ENCODE data around the gene TRPM3.

TRPM3 gene

GRCh38 chr9:70577671-70578070 lies 543.8 kb downstream of the TRPM3 start:
- TF ChIP-seq ZFX (IDR thresholded peaks at IDR 0.05) (no peak), CTCF (conservative IDR thresholded peaks at IDR 0.05) (no peak)
- no peak overlapping the region for H3K27ac ChIP-seq

GRCh38 chr9:70576116-70576515 lies 545.3 kb downstream of the TRPM3 start:
- TF ChIP-seq ZFX (IDR thresholded peaks at IDR 0.05) (no peak), CTCF (conservative IDR thresholded peaks at IDR 0.05) (no peak)
- H3K27ac ChIP-seq = no peak overlapping the region

GRCh38 chr9:70574151-70574837 lies 547.1 kb downstream of the TRPM3 start:
- H3K27ac ChIP-seq = no peak overlapping the region
- TF ChIP-seq CTCF (conservative IDR thresholded peaks at IDR 0.05) (no peak), ZFX (IDR thresholded peaks at IDR 0.05) (no peak)

GRCh38 chr9:70573308-70573707 lies 548.1 kb downstream of the TRPM3 start:
- H3K27ac ChIP-seq = no peak overlapping the region
- TF ChIP-seq CTCF (conservative IDR thresholded peaks at IDR 0.05) (no peak), ZFX (IDR thresholded peaks at IDR 0.05) (no peak)

- H3K27ac ChIP-seq = no peak overlapping the region
- TF ChIP-seq CTCF (conservative IDR thresholded peaks at IDR 0.05) = no peak
- no peak for TF ChIP-seq ZFX (IDR thresholded peaks at IDR 0.05)
Observed at GRCh38 chr9:70571258-70571657, 550.2 kb downstream of the TRPM3 start.

- no peak for TF ChIP-seq ZFX (IDR thresholded peaks at IDR 0.05)
- TF ChIP-seq CTCF (conservative IDR thresholded peaks at IDR 0.05) = no peak
Observed at GRCh38 chr9:70569791-70570190, 551.6 kb downstream of the TRPM3 start.

GRCh38 chr9:70569070-70569772 lies 552.2 kb downstream of the TRPM3 start:
- H3K27ac ChIP-seq = no peak overlapping the region
- TF ChIP-seq CTCF (conservative IDR thresholded peaks at IDR 0.05) (no peak), ZFX (IDR thresholded peaks at IDR 0.05) (no peak)

More at GRCh38 chr9:70569791-70570190, 551.6 kb downstream of the TRPM3 start:
- H3K27ac ChIP-seq = no peak overlapping the region

Data from C4-2B (cell line).